Liver (tissue), 9 donors: ENCODE data around the gene BRD2. TPM values are rescaled to one million over a fixed set of nuclear protein-coding genes. Genes with fewer than 3 reads are reported as not detected.
A peak's percentile ranks its signal among the peaks of the same experiment; 100 is the strongest.

Experiments
- DNase-seq: peaks from one replicate; pipeline ENCODE4 v3.0.0-alpha.2; 2017; ENCODE audit warnings: low spot score
- H3K27ac ChIP-seq, 2 donors: one replicate each; pipeline ENCODE4 v1.7.0; 2013; ENCODE audit warnings: inconsistent platforms in 2 of 2, low read length in 2 of 2, control low read depth in 1 of 2, low read depth in 1 of 2, mild to moderate bottlenecking in 1 of 2
- H3K27me3 ChIP-seq, 4 donors: one replicate each; pipeline versions ENCODE4 v1.6.1 to v1.7.0; 2013; ENCODE audit warnings: low read length in 3 of 4, inconsistent platforms in 1 of 4, mild to moderate bottlenecking in 1 of 4, moderate library complexity in 1 of 4; ENCODE audit not compliant: control insufficient read depth in 4 of 4, insufficient read depth in 4 of 4
- H3K36me3 ChIP-seq, 4 donors: one replicate each; pipeline versions ENCODE4 v1.6.1 to v1.7.0; 2013; ENCODE audit warnings: low read length in 3 of 4, mild to moderate bottlenecking in 3 of 4, low read depth in 1 of 4, moderate library complexity in 1 of 4; ENCODE audit not compliant: control insufficient read depth in 4 of 4, insufficient read depth in 3 of 4
- H3K4me1 ChIP-seq, 4 donors: one replicate each; pipeline versions ENCODE4 v1.6.1 to v1.7.0; 2013; ENCODE audit warnings: low read length in 3 of 4, mild to moderate bottlenecking in 3 of 4, moderate library complexity in 1 of 4; ENCODE audit not compliant: control insufficient read depth in 4 of 4, insufficient read depth in 4 of 4
- H3K4me3 ChIP-seq, 3 donors: one replicate each; pipeline versions ENCODE4 v1.6.1 to v1.7.0; 2013; ENCODE audit warnings: low read length in 3 of 3, control low read depth in 1 of 3, low read depth in 1 of 3, mild to moderate bottlenecking in 1 of 3
- H3K9ac ChIP-seq, 2 donors: one replicate each; pipeline ENCODE4 v1.7.0; 2013; ENCODE audit warnings: low read length in 2 of 2, mild to moderate bottlenecking in 2 of 2, moderate library complexity in 2 of 2, control low read depth in 1 of 2, low read depth in 1 of 2
- H3K9me3 ChIP-seq, 4 donors: one replicate each; pipeline versions ENCODE4 v1.6.1 to v1.7.0; 2013; ENCODE audit warnings: low read length in 3 of 4; ENCODE audit not compliant: control insufficient read depth in 4 of 4
- CTCF ChIP-seq: fragments of 150-350 bp; IDR thresholded peaks from 2 replicates; pipeline ENCODE4 v1.5.1; 2017; ENCODE audit warnings: improper control_type of control experiment, low read depth, low read length; ENCODE audit not compliant: missing input control
- EGR1 ChIP-seq, 2 donors: IDR thresholded peaks; 2 replicates each; pipeline ENCODE4 v1.6.1; 2016 to 2018; ENCODE audit warnings: antibody characterized with exemption in 2 of 2, low read depth in 2 of 2
- FOXA1 ChIP-seq: IDR thresholded peaks from 2 replicates; pipeline ENCODE4 v1.6.1; 2016; ENCODE audit warnings: antibody characterized with exemption
- FOXA2 ChIP-seq: IDR thresholded peaks from 2 replicates; pipeline ENCODE4 v1.6.1; 2016; ENCODE audit warnings: antibody characterized with exemption
- GABPA ChIP-seq, 2 donors: IDR thresholded peaks in 1 of 2; conservative IDR thresholded peaks in 1 of 2; 2 replicates each; pipeline ENCODE4 v1.6.1; 2016; ENCODE audit warnings: antibody characterized with exemption in 2 of 2, mild to moderate bottlenecking in 1 of 2, moderate library complexity in 1 of 2
- HNF4A ChIP-seq, 2 donors: conservative IDR thresholded peaks; 2 replicates each; pipeline ENCODE4 v1.6.1; 2016; ENCODE audit warnings: antibody characterized with exemption in 2 of 2, mild to moderate bottlenecking in 2 of 2
- HNF4G ChIP-seq: IDR thresholded peaks from 2 replicates; pipeline ENCODE4 v1.6.1; 2016; ENCODE audit warnings: antibody characterized with exemption
- NR2F2 ChIP-seq: IDR thresholded peaks from 2 replicates; pipeline ENCODE4 v1.6.1; 2016; ENCODE audit warnings: antibody characterized with exemption
- RAD21 ChIP-seq, 2 donors: IDR thresholded peaks; 2 replicates each; pipeline ENCODE4 v1.6.1; 2016; ENCODE audit warnings: antibody characterized with exemption in 2 of 2, mild to moderate bottlenecking in 2 of 2
- RXRA ChIP-seq, 2 donors: IDR thresholded peaks; 2 replicates each; pipeline ENCODE4 v1.6.1; 2017 to 2018; ENCODE audit warnings: antibody characterized with exemption in 2 of 2, mild to moderate bottlenecking in 1 of 2
- SP1 ChIP-seq: IDR thresholded peaks from 2 replicates; pipeline ENCODE4 v1.6.1; 2018; ENCODE audit warnings: antibody characterized with exemption, mild to moderate bottlenecking
- YY1 ChIP-seq: IDR thresholded peaks from 2 replicates; pipeline ENCODE4 v1.6.1; 2016; ENCODE audit warnings: antibody characterized with exemption, mild to moderate bottlenecking
- WGBS: extraction: QIAGEN DNeasy Blood & Tissue Kit; methylation state at CpG from one replicate; pipeline ENCODE4 v1.1.7; 2013; 5-methylcytosine and 5-hydroxymethylcytosine counted together
- polyA plus RNA-seq, 2 donors: library from polyadenylated mRNA; stranded (reverse) in 1 of 2; unstranded in 1 of 2; fragments of 200-250 nt in 1 of 2; fragments of >200 nt in 1 of 2; fragmentation: Nextera tagmentation in 1 of 2; extraction: Ambion mirVana in 1 of 2; gene quantifications; one replicate each; pipeline versions ENCODE4 v1.2.1 to v1.2.3, GENCODE V29; 2013 to 2015
- total RNA-seq, 2 donors: library from RNA; depleted of rRNA; stranded (reverse); fragments of >200 nt; gene quantifications; one replicate each; pipeline ENCODE4 v1.2.3, GENCODE V29; 2014
- TF ChIP-seq, protein P1 (sequence below): IDR thresholded peaks from 2 replicates; pipeline ENCODE4 v1.6.1; 2016; ENCODE audit warnings: antibody characterized with exemption
- TF ChIP-seq, protein P2 (sequence below): IDR thresholded peaks from 2 replicates; pipeline ENCODE4 v1.6.1; 2016; ENCODE audit warnings: antibody characterized with exemption, mild to moderate bottlenecking
- TF ChIP-seq, protein P3 (sequence below): IDR thresholded peaks from 2 replicates; pipeline ENCODE4 v1.6.1; 2016; ENCODE audit warnings: antibody characterized with exemption
- donor health status: healthy.
- donor health status: healthy.
- donor health status: healthy.
- donor health status: healthy.
- donor health status: healthy.

BRD2 gene
- total and polyA plus RNA-seq, 4 donors = 29.8 to 100 (median 50.2) TPM

GRCh38 chr6:33018904-33019303 lies 50.5 kb downstream of the BRD2 start:
- no peaks in the 10 kb centered on the region for H3K27me3 ChIP-seq
- no peak for TF ChIP-seq FOXA2
- TF ChIP-seq SP1 = peak; percentile 56
- TF ChIP-seq YY1 = peak; percentile 63
- TF ChIP-seq RXRA (IDR thresholded peaks at IDR 0.05) = peak in 1 of 2 donors; percentile 23
- TF ChIP-seq CTCF = no peak
- TF ChIP-seq EGR1 (IDR thresholded peaks at IDR 0.05; ENCODE audit: low read depth in 2 of 2) = peak in 1 of 2 donors; percentile 44
- TF ChIP-seq RAD21 (IDR thresholded peaks at IDR 0.05) = peak in 1 of 2 donors; percentile 22
- TF ChIP-seq, protein P1, sequence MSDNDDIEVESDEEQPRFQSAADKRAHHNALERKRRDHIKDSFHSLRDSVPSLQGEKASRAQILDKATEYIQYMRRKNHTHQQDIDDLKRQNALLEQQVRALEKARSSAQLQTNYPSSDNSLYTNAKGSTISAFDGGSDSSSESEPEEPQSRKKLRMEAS = peak; percentile 76
- TF ChIP-seq, protein P2, sequence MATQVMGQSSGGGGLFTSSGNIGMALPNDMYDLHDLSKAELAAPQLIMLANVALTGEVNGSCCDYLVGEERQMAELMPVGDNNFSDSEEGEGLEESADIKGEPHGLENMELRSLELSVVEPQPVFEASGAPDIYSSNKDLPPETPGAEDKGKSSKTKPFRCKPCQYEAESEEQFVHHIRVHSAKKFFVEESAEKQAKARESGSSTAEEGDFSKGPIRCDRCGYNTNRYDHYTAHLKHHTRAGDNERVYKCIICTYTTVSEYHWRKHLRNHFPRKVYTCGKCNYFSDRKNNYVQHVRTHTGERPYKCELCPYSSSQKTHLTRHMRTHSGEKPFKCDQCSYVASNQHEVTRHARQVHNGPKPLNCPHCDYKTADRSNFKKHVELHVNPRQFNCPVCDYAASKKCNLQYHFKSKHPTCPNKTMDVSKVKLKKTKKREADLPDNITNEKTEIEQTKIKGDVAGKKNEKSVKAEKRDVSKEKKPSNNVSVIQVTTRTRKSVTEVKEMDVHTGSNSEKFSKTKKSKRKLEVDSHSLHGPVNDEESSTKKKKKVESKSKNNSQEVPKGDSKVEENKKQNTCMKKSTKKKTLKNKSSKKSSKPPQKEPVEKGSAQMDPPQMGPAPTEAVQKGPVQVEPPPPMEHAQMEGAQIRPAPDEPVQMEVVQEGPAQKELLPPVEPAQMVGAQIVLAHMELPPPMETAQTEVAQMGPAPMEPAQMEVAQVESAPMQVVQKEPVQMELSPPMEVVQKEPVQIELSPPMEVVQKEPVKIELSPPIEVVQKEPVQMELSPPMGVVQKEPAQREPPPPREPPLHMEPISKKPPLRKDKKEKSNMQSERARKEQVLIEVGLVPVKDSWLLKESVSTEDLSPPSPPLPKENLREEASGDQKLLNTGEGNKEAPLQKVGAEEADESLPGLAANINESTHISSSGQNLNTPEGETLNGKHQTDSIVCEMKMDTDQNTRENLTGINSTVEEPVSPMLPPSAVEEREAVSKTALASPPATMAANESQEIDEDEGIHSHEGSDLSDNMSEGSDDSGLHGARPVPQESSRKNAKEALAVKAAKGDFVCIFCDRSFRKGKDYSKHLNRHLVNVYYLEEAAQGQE = no peak
- H3K27ac ChIP-seq = peak overlapping the region; percentile 69 to 77
- no peak for DNase-seq
- H3K9ac ChIP-seq = peak overlapping the region in 1 of 2 donors; percentile 69
- H3K4me3 ChIP-seq = peak overlapping the region in 1 of 3 donors; percentile 1
- peaks cover 0 to 8% (median 3%) of the 10 kb centered on the region in 4 donors for H3K4me1 ChIP-seq
- H3K36me3 ChIP-seq = no peaks in the 10 kb centered on the region
- 18% methylated on average over 6 of the region's 6 CpGs for WGBS
- H3K9me3 ChIP-seq = no peaks in the 10 kb centered on the region

DNA sequence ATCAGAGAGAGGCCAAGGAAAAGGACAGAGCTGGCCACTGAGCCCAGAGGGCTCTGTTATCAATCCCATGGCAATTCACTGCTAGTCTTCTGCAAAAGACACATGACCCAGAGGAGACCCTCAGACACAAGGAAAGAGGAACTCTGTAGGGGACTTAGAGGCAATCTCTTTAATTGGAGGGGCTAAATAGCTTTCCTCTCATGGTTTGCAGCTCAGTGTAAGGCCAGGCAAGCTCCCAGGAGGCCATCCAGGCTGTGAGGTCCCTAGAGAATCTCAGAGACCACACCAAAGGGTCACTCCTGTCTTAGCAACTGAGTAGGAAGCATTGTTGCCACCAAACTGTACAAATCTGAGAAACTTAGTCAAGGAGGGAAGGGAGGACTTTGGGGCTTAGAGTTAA lies 51.0 kb downstream of the BRD2 start:
- Histone ChIP-seq H3K4me3 (no peak overlapping the region), H3K36me3 (no peaks in the 10 kb centered on the region), H3K9ac (peak overlapping the region in 1 of 2 donors; percentile 60), H3K27me3 (no peaks in the 10 kb centered on the region), H3K27ac (peak overlapping the region; percentile 44 to 77), H3K9me3 (no peaks in the 10 kb centered on the region), H3K4me1 (peaks cover 0 to 8% (median 3%) of the 10 kb centered on the region in 4 donors)
- DNase-seq = no peak
- TF ChIP-seq, protein P1 = no peak
- TF ChIP-seq, protein P2 = no peak
- TF ChIP-seq CTCF (no peak), EGR1 (IDR thresholded peaks at IDR 0.05; ENCODE audit: low read depth in 2 of 2) (no peak), HNF4G (no peak), FOXA1 (no peak), SP1 (no peak), GABPA (IDR thresholded peaks at IDR 0.05 in 1 of 2, conservative IDR thresholded peaks at IDR 0.05 in 1 of 2) (no peak), FOXA2 (no peak), HNF4A (conservative IDR thresholded peaks at IDR 0.05) (no peak), NR2F2 (no peak), YY1 (no peak)
- TF ChIP-seq, protein P3, sequence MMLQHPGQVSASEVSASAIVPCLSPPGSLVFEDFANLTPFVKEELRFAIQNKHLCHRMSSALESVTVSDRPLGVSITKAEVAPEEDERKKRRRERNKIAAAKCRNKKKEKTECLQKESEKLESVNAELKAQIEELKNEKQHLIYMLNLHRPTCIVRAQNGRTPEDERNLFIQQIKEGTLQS = no peak
